Caco-2 (cell line): ENCODE results near the gene ARSB. TPM values are rescaled to one million over a fixed set of nuclear protein-coding genes. Genes with fewer than 3 reads are reported as not detected.
"Not testable (repeated sequence)": the region's sequence is repeated elsewhere in the genome, so short reads cannot be mapped to it uniquely, and the experiment has no call there.

Experiments used
- BruUV-seq: library from RNA; stranded (reverse); fragments of 400-500 nt; replicated peaks from 2 replicates; lab custom pipeline; 2021; lab: Mats Ljungman, UMichigan
- CTCF ChIA-PET: fragments of 300-600 bp; sonication (Branson Sonifier 250); formaldehyde crosslinking; loops from one replicate; lab custom pipeline; 2022; ENCODE audit warnings: antibody characterized with exemption; lab: Charles Lee
- POLR2A ChIA-PET: fragments of 300-600 bp; sonication (Branson Sonifier 250); formaldehyde crosslinking; loops from one replicate; lab custom pipeline; 2022; ENCODE audit warnings: antibody characterized with exemption; lab: Charles Lee
- DNase-seq, 2 experiments: peaks; one replicate each; pipeline versions ENCODE4 v3.0.0 to v3.0.0-alpha.2; 2020 to 2022
- H3K27me3 ChIP-seq: replicated peaks from 2 replicates; pipeline ENCODE4 v1.6.0; 2011; ENCODE audit warnings: low read length; ENCODE audit not compliant: control insufficient read depth, insufficient read depth
- H3K36me3 ChIP-seq: 2 replicates; pipeline ENCODE4 v1.5.1; 2011; ENCODE audit warnings: low read length; ENCODE audit not compliant: control insufficient read depth, insufficient read depth
- H3K4me1 ChIP-seq: fragments of 250-450 bp; sonication (Bioruptor Pico); 2 replicates; pipeline ENCODE4 v1.5.1; 2020; ENCODE audit warnings: mild to moderate bottlenecking
- H3K4me3 ChIP-seq: 2 replicates; pipeline ENCODE4 v1.5.1; 2011; ENCODE audit warnings: low read depth, mild to moderate bottlenecking, control low read depth, low read length
- H3K9me3 ChIP-seq: fragments of 250-450 bp; sonication (Bioruptor Pico); 2 replicates; pipeline ENCODE4 v1.5.1; 2020; ENCODE audit warnings: mild to moderate bottlenecking, moderate library complexity
- H3K27ac Mint-ChIP-seq: one replicate; pipeline ENCODE4 v1.8.0; 2022; ENCODE audit warnings: mixed read lengths; ENCODE audit not compliant: unreplicated experiment
- H3K27me3 Mint-ChIP-seq: one replicate; pipeline ENCODE4 v1.8.0; 2022; ENCODE audit warnings: mixed read lengths; ENCODE audit not compliant: insufficient read depth, unreplicated experiment
- H3K36me3 Mint-ChIP-seq: one replicate; pipeline ENCODE4 v1.8.0; 2022; ENCODE audit warnings: mild to moderate bottlenecking, mixed read lengths; ENCODE audit not compliant: insufficient read depth, unreplicated experiment
- H3K4me1 Mint-ChIP-seq: one replicate; pipeline ENCODE4 v1.8.0; 2022; ENCODE audit warnings: low read depth, mixed read lengths; ENCODE audit not compliant: unreplicated experiment
- H3K4me3 Mint-ChIP-seq: one replicate; pipeline ENCODE4 v1.8.0; 2022; ENCODE audit warnings: mild to moderate bottlenecking, moderate library complexity, mixed read lengths; ENCODE audit not compliant: unreplicated experiment
- H3K9me3 Mint-ChIP-seq: one replicate; pipeline ENCODE4 v1.8.0; 2022; ENCODE audit warnings: mixed read lengths; ENCODE audit not compliant: unreplicated experiment
- CTCF ChIP-seq, 2 experiments: fragments of 200-600 bp in 1 of 2; IDR thresholded peaks; 1 replicate in 1 of 2; 2 replicates in 1 of 2; pipeline versions ENCODE4 v1.5.1 to v1.8.0; 2011 to 2022; ENCODE audit warnings: antibody characterized with exemption in 1 of 2, control low read depth in 1 of 2, inconsistent platforms in 1 of 2, low read depth in 1 of 2, low read length in 1 of 2, mild to moderate bottlenecking in 1 of 2, moderate library complexity in 1 of 2; ENCODE audit not compliant: insufficient read depth in 1 of 2, severe bottlenecking in 1 of 2, unreplicated experiment in 1 of 2
- intact Hi-C: fragments of 100-400 bp; cut with micrococcal nuclease; formaldehyde crosslinking; loops from one replicate; pipeline ENCODE4 v1.10.0; 2022; ENCODE audit not compliant: unreplicated experiment
- total RNA-seq: library from RNA; stranded (reverse); gene quantifications from 2 replicates; pipeline ENCODE4 v1.2.3, GENCODE V29; 2022

The ARSB gene
- total RNA-seq, 1 experiment from 2014 or later: 17.4 TPM

- peaks cover 13% of the 10 kb centered on the region for H3K4me1 Mint-ChIP-seq
- H3K36me3 ChIP-seq: no peaks in the 10 kb centered on the region
- DNase-seq: no peak
- no peaks in the 10 kb centered on the region for H3K27me3 ChIP-seq
- intact Hi-C loops: no loop called here
- no peak overlapping the region for H3K4me3 Mint-ChIP-seq
- ChIA-PET CTCF (interaction anchor here (0.6 to 0.9 kb wide), 2 partner anchors 12 to 13 kb away, joined by 4 read pairs; no protein-coding TSS in a partner anchor), POLR2A (no interaction called here)
- no TSS peak for BruUV-seq
- no peaks in the 10 kb centered on the region for H3K9me3 ChIP-seq
- TF ChIP-seq CTCF (IDR thresholded peaks at IDR 0.05; ENCODE audit: insufficient read depth in 1 of 2, low read depth in 1 of 2, low read length in 1 of 2, severe bottlenecking in 1 of 2, unreplicated experiment in 1 of 2): no peak
- no peak overlapping the region for H3K4me3 ChIP-seq
- no peaks in the 10 kb centered on the region for H3K27me3 Mint-ChIP-seq
- no peak overlapping the region for H3K27ac Mint-ChIP-seq
- no peaks in the 10 kb centered on the region for H3K9me3 Mint-ChIP-seq
- H3K4me1 ChIP-seq: peaks cover 13% of the 10 kb centered on the region; the same call in 1 of the 2 replicates
- H3K36me3 Mint-ChIP-seq: no peaks in the 10 kb centered on the region
These were observed 72.3 kb downstream of the ARSB start for GRCh38 chr5:78912811-78913210.

GRCh38 chr5:78912085-78912771 lies 72.9 kb downstream of the ARSB start:
- Histone ChIP-seq H3K36me3 (no peaks in the 10 kb centered on the region), H3K9me3 (no peaks in the 10 kb centered on the region), H3K4me3 (no peak overlapping the region), H3K27me3 (no peaks in the 10 kb centered on the region), H3K4me1 (peaks cover 15% of the 10 kb centered on the region; the same call in 1 of the 2 replicates)
- no peaks in the 10 kb centered on the region for H3K27me3 Mint-ChIP-seq
- H3K27ac Mint-ChIP-seq: no peak overlapping the region
- intact Hi-C loops: no loop called here
- H3K36me3 Mint-ChIP-seq: no peaks in the 10 kb centered on the region
- no peak for DNase-seq
- H3K4me3 Mint-ChIP-seq: no peak overlapping the region
- ChIA-PET CTCF (interaction anchor here (0.6 to 0.9 kb wide), 2 partner anchors 12 to 13 kb away, joined by 4 read pairs; no protein-coding TSS in a partner anchor), POLR2A (no interaction called here)
- no TSS peak for BruUV-seq
- no peak for TF ChIP-seq CTCF (IDR thresholded peaks at IDR 0.05; ENCODE audit: insufficient read depth in 1 of 2, low read depth in 1 of 2, low read length in 1 of 2, severe bottlenecking in 1 of 2, unreplicated experiment in 1 of 2)
- no peaks in the 10 kb centered on the region for H3K9me3 Mint-ChIP-seq
- peaks cover 18% of the 10 kb centered on the region for H3K4me1 Mint-ChIP-seq

- H3K4me3 Mint-ChIP-seq, H3K9me3 Mint-ChIP-seq, H3K9me3 ChIP-seq, POLR2A ChIA-PET, DNase-seq, H3K27me3 Mint-ChIP-seq, CTCF ChIA-PET, H3K27ac Mint-ChIP-seq, H3K36me3 ChIP-seq, H3K4me3 ChIP-seq, BruUV-seq, H3K27me3 ChIP-seq, H3K36me3 Mint-ChIP-seq: not testable (repeated sequence)
- peaks cover 11% of the 10 kb centered on the region for H3K4me1 Mint-ChIP-seq
- intact Hi-C loops: loop anchor here (2.0 to 10.0 kb wide), 2 partner anchors 49 to 445 kb away; no protein-coding TSS in a partner anchor
- peaks cover 15% of the 10 kb centered on the region; the same call in 1 of the 2 replicates for H3K4me1 ChIP-seq
These were observed 75.7 kb downstream of the ARSB start for GRCh38 chr5:78909224-78909983.
